Measurements from ENCODE around the gene PLCB1. TPM values are rescaled to one million over a fixed set of nuclear protein-coding genes. Genes with fewer than 3 reads are reported as not detected.

Gene PLCB1
- total RNA-seq, 3 donors from 2014 or later = 12.2 to 106 (median 30.5) TPM

GRCh38 chr20:8246153-8246552, 114.1 kb downstream of the PLCB1 start:
- Histone ChIP-seq H3K4me1 (peaks cover 3 to 9% of the 10 kb centered on the region in 2 donors), H3K4me3 (no peak overlapping the region), H3K27me3 (no peaks in the 10 kb centered on the region), H3K9me3 (no peaks in the 10 kb centered on the region), H3K27ac (no peak overlapping the region), H3K36me3 (no peaks in the 10 kb centered on the region)
- intact Hi-C loops (cut with DNase I; ENCODE audit: low total_unique reads) = no loop called here
- DNase-seq (ENCODE audit: low spot score in 2 of 2) = no peak
- no peak for TF ChIP-seq POLR2A (IDR thresholded peaks at IDR 0.05)

GRCh38 chr20:8246716-8247115, 114.7 kb downstream of the PLCB1 start:
- Histone ChIP-seq H3K27ac (no peak overlapping the region), H3K4me1 (peaks cover 3 to 9% of the 10 kb centered on the region in 2 donors), H3K4me3 (no peak overlapping the region), H3K36me3 (no peaks in the 10 kb centered on the region), H3K9me3 (no peaks in the 10 kb centered on the region), H3K27me3 (no peaks in the 10 kb centered on the region)
- TF ChIP-seq CTCF (IDR thresholded peaks at IDR 0.05) (no peak), POLR2A (IDR thresholded peaks at IDR 0.05) (no peak), POLR2AphosphoS5 (IDR thresholded peaks at IDR 0.05) (no peak)
- intact Hi-C loops (cut with DNase I; ENCODE audit: low total_unique reads) = no loop called here
- DNase-seq (ENCODE audit: low spot score in 2 of 2) = no peak

- Histone ChIP-seq H3K4me1 (peaks cover 0 to 9% of the 10 kb centered on the region in 2 donors), H3K27ac (no peak overlapping the region), H3K27me3 (no peaks in the 10 kb centered on the region), H3K36me3 (no peaks in the 10 kb centered on the region), H3K4me3 (no peak overlapping the region), H3K9me3 (no peaks in the 10 kb centered on the region)
- TF ChIP-seq POLR2AphosphoS5 (IDR thresholded peaks at IDR 0.05) (no peak), CTCF (IDR thresholded peaks at IDR 0.05) (no peak), POLR2A (IDR thresholded peaks at IDR 0.05) (no peak)
- no peak for DNase-seq (ENCODE audit: low spot score in 2 of 2)
- intact Hi-C loops (cut with DNase I; ENCODE audit: low total_unique reads) = no loop called here
Measured at GRCh38 chr20:8248051-8248450, 116.0 kb downstream of the PLCB1 start.

- no peaks in the 10 kb centered on the region for H3K27me3 ChIP-seq
- no peak overlapping the region for H3K27ac ChIP-seq
- no peak for TF ChIP-seq POLR2A (IDR thresholded peaks at IDR 0.05)
- no peak for TF ChIP-seq POLR2AphosphoS5 (IDR thresholded peaks at IDR 0.05)
- TF ChIP-seq CTCF (IDR thresholded peaks at IDR 0.05) = no peak
- no peaks in the 10 kb centered on the region for H3K9me3 ChIP-seq
- no peak overlapping the region for H3K4me3 ChIP-seq
- DNase-seq (ENCODE audit: low spot score in 2 of 2) = no peak
- peaks cover 0 to 9% of the 10 kb centered on the region in 2 donors for H3K4me1 ChIP-seq
- H3K36me3 ChIP-seq = no peaks in the 10 kb centered on the region
- intact Hi-C loops (cut with DNase I; ENCODE audit: low total_unique reads) = no loop called here
Measured at GRCh38 chr20:8249634-8250033, 117.6 kb downstream of the PLCB1 start.

GRCh38 chr20:8250539-8251200, 118.6 kb downstream of the PLCB1 start:
- no peak for DNase-seq (ENCODE audit: low spot score in 2 of 2)
- Histone ChIP-seq H3K4me1 (peaks cover 0 to 3% of the 10 kb centered on the region in 2 donors), H3K4me3 (no peak overlapping the region), H3K9me3 (no peaks in the 10 kb centered on the region), H3K36me3 (no peaks in the 10 kb centered on the region), H3K27me3 (no peaks in the 10 kb centered on the region), H3K27ac (no peak overlapping the region)
- intact Hi-C loops (cut with DNase I; ENCODE audit: low total_unique reads) = no loop called here
- TF ChIP-seq POLR2AphosphoS5 (IDR thresholded peaks at IDR 0.05) (no peak), POLR2A (IDR thresholded peaks at IDR 0.05) (no peak), CTCF (IDR thresholded peaks at IDR 0.05) (no peak)

All from breast epithelium (tissue), 4 donors.